Fibroblast of skin of abdomen (primary cell): ENCODE measurements around the gene PCIF1. TPM values are rescaled to one million over a fixed set of nuclear protein-coding genes. Genes with fewer than 3 reads are reported as not detected.
"Not testable (repeated sequence)": the region's sequence is repeated elsewhere in the genome, so short reads cannot be mapped to it uniquely, and the experiment has no call there.

Source experiments
- DNase-seq: peaks from one replicate; pipeline ENCODE4 v3.0.0-alpha.2; 2013
- polyA plus RNA-seq, 2 experiments: library from polyadenylated mRNA; unstranded; fragments of 120-200 nt; gene quantifications; one replicate each; pipeline ENCODE4 v1.2.1, GENCODE V29; 2013; ENCODE audit not compliant: insufficient read length in 2 of 2

PCIF1 gene
- polyA plus RNA-seq (2013, experiment 1 of 2; ENCODE audit: insufficient read length): 28.9 TPM
- polyA plus RNA-seq (2013, experiment 2 of 2; ENCODE audit: insufficient read length): 28.0 TPM

- peak; percentile 97 for DNase-seq
These were observed at the start of gene PCIF1 for GRCh38 chr20:45934586-45935415. TSS of gene PCIF1 (plus strand) at chr20:45934683. CDS start at chr20:45939000, 4,317 bp downstream.

- no peak for DNase-seq
These were observed 47.7 kb upstream of the PCIF1 start for GRCh38 chr20:45886590-45887345.

- no peak for DNase-seq
These were observed 47.2 kb upstream of the PCIF1 start, which contains the start of gene SPATA25 for GRCh38 chr20:45887346-45887715. TSS of gene SPATA25 (minus strand) at chr20:45887622. CDS start at chr20:45887590, 32 bp downstream.

- no peak for DNase-seq
These were observed 45.8 kb upstream of the PCIF1 start for GRCh38 chr20:45888681-45889080.

- peak; percentile 79 for DNase-seq
These were observed 44.2 kb upstream of the PCIF1 start for GRCh38 chr20:45890077-45890984.

GRCh38 chr20:45890985-45891983 lies 43.2 kb upstream of the PCIF1 start, which contains the start of the genes CTSA and NEURL2:
TSS of gene CTSA (plus strand) at chr20:45891335. CDS start at chr20:45891569, 234 bp downstream.
TSS of gene NEURL2 (minus strand) at chr20:45891208. CDS start at chr20:45890991, 217 bp downstream.
- peak; percentile 93 for DNase-seq

- DNase-seq: no peak
These were observed 42.2 kb upstream of the PCIF1 start for GRCh38 chr20:45892049-45892825.

- no peak for DNase-seq
These were observed 41.5 kb upstream of the PCIF1 start for GRCh38 chr20:45892828-45893500.

GRCh38 chr20:45893831-45894230 lies 40.7 kb upstream of the PCIF1 start:
- DNase-seq: no peak

- DNase-seq: no peak
These were observed 39.7 kb upstream of the PCIF1 start for GRCh38 chr20:45894797-45895196.

- no peak for DNase-seq
These were observed 37.8 kb upstream of the PCIF1 start for GRCh38 chr20:45896641-45897161.

GRCh38 chr20:45897289-45897688 lies 37.2 kb upstream of the PCIF1 start:
- DNase-seq: no peak

- no peak for DNase-seq
These were observed 36.8 kb upstream of the PCIF1 start for GRCh38 chr20:45897692-45898091.

- no peak for DNase-seq
These were observed 36.2 kb upstream of the PCIF1 start for GRCh38 chr20:45898285-45898684.

GRCh38 chr20:45899046-45899835 lies 35.2 kb upstream of the PCIF1 start:
- no peak for DNase-seq

GRCh38 chr20:45901332-45901731 lies 33.2 kb upstream of the PCIF1 start:
- DNase-seq: not testable (repeated sequence)

- DNase-seq: no peak
These were observed 32.2 kb upstream of the PCIF1 start for GRCh38 chr20:45902199-45902701.
